ENCODE results near the gene COG8.

The COG8 gene

GRCh38 chr16:69330286-69331109 is 8.9 kb downstream of the COG8 start, which contains the start of gene PDF:
Gene PDF, minus strand, starts transcription at chr16:69330588. Its CDS starts 18 bp downstream, at chr16:69330570.
- ATAC-seq (replicated peaks) (peak; percentile 96), DNase-seq (peak; percentile 81)
- Mint-ChIP-seq H3K27me3 (no peaks in the 10 kb centered on the region), H3K36me3 (peaks cover 27 to 47% of the 10 kb centered on the region in 2 donors), H3K27ac (peak within 1 kb of the TSS; percentile 92), H3K9me3 (no peaks in the 10 kb centered on the region), H3K4me1 (peaks cover 28 to 60% of the 10 kb centered on the region in 2 donors), H3K4me3 (peak within 1 kb of the TSS; percentile 92)

- peak overlapping the region; percentile 92 for H3K27ac Mint-ChIP-seq
These were observed 9.7 kb downstream of the COG8 start for GRCh38 chr16:69329369-69330285.

GRCh38 chr16:69328854-69329316 is 10.5 kb downstream of the COG8 start:
- peak overlapping the region; percentile 88 to 92 for H3K4me3 Mint-ChIP-seq
- no peak for DNase-seq
- no peak for ATAC-seq (replicated peaks)
- no peaks in the 10 kb centered on the region for H3K27me3 Mint-ChIP-seq
- peaks cover 22 to 55% of the 10 kb centered on the region in 2 donors for H3K36me3 Mint-ChIP-seq
- peak overlapping the region; percentile 5 for H3K27ac Mint-ChIP-seq
- no peaks in the 10 kb centered on the region for H3K9me3 Mint-ChIP-seq
- peaks cover 28 to 65% of the 10 kb centered on the region in 2 donors for H3K4me1 Mint-ChIP-seq

More at GRCh38 chr16:69329369-69330285, 9.7 kb downstream of the COG8 start:
- Mint-ChIP-seq H3K4me1 (peaks cover 29 to 66% of the 10 kb centered on the region in 2 donors), H3K27me3 (no peaks in the 10 kb centered on the region), H3K9me3 (no peaks in the 10 kb centered on the region), H3K36me3 (peaks cover 25 to 48% of the 10 kb centered on the region in 2 donors), H3K4me3 (peak overlapping the region; percentile 88 to 92)
- DNase-seq (no peak), ATAC-seq (replicated peaks) (peak; percentile 58 to 61)

- DNase-seq (no peak), ATAC-seq (replicated peaks) (no peak)
- Mint-ChIP-seq H3K27me3 (no peaks in the 10 kb centered on the region), H3K36me3 (peaks cover 26 to 54% of the 10 kb centered on the region in 2 donors), H3K9me3 (no peaks in the 10 kb centered on the region), H3K4me3 (peak overlapping the region; percentile 47 to 58), H3K4me1 (peaks cover 27 to 66% of the 10 kb centered on the region in 2 donors), H3K27ac (peak overlapping the region; percentile 31)
These were observed 11.6 kb downstream of the COG8 start for GRCh38 chr16:69327585-69328310.

- H3K4me3 Mint-ChIP-seq, result peak overlapping the region in 1 of 2 donors; percentile 39
- H3K27ac Mint-ChIP-seq, result peak overlapping the region; percentile 20
- peaks cover 35 to 74% of the 10 kb centered on the region in 2 donors for H3K4me1 Mint-ChIP-seq
- no peaks in the 10 kb centered on the region for H3K9me3 Mint-ChIP-seq
- DNase-seq (no peak), ATAC-seq (replicated peaks) (no peak)
- no peaks in the 10 kb centered on the region for H3K27me3 Mint-ChIP-seq
- H3K36me3 Mint-ChIP-seq, result peaks cover 36 to 57% of the 10 kb centered on the region in 2 donors
These were observed 13.0 kb downstream of the COG8 start for GRCh38 chr16:69326172-69326873.

GRCh38 chr16:69325784-69326171 is 13.6 kb downstream of the COG8 start:
- no peaks in the 10 kb centered on the region for H3K9me3 Mint-ChIP-seq
- H3K27ac Mint-ChIP-seq, result peak overlapping the region; percentile 42
- ATAC-seq (replicated peaks) (no peak), DNase-seq (no peak)
- H3K36me3 Mint-ChIP-seq, result peaks cover 38 to 61% of the 10 kb centered on the region in 2 donors
- H3K4me1 Mint-ChIP-seq, result peaks cover 35 to 69% of the 10 kb centered on the region in 2 donors
- no peaks in the 10 kb centered on the region for H3K27me3 Mint-ChIP-seq
- peak overlapping the region in 1 of 2 donors; percentile 39 for H3K4me3 Mint-ChIP-seq

- no peaks in the 10 kb centered on the region for H3K27me3 Mint-ChIP-seq
- ATAC-seq (replicated peaks), result no peak
- DNase-seq, result no peak
- H3K4me1 Mint-ChIP-seq, result peaks cover 34 to 64% of the 10 kb centered on the region in 2 donors
- peak overlapping the region; percentile 33 for H3K27ac Mint-ChIP-seq
- no peaks in the 10 kb centered on the region for H3K9me3 Mint-ChIP-seq
- no peak overlapping the region for H3K4me3 Mint-ChIP-seq
- peaks cover 39 to 64% of the 10 kb centered on the region in 2 donors for H3K36me3 Mint-ChIP-seq
These were observed 14.6 kb downstream of the COG8 start for GRCh38 chr16:69324585-69325253.

GRCh38 chr16:69324013-69324531 is 15.3 kb downstream of the COG8 start:
- H3K27me3 Mint-ChIP-seq, result no peaks in the 10 kb centered on the region
- ATAC-seq (replicated peaks), result no peak
- peaks cover 43 to 67% of the 10 kb centered on the region in 2 donors for H3K36me3 Mint-ChIP-seq
- H3K4me1 Mint-ChIP-seq, result peaks cover 31 to 62% of the 10 kb centered on the region in 2 donors
- H3K27ac Mint-ChIP-seq, result peak overlapping the region; percentile 57
- H3K4me3 Mint-ChIP-seq, result no peak overlapping the region
- no peaks in the 10 kb centered on the region for H3K9me3 Mint-ChIP-seq
- DNase-seq, result no peak

GRCh38 chr16:69323415-69323814 is 15.9 kb downstream of the COG8 start:
- Mint-ChIP-seq H3K4me1 (peaks cover 24 to 55% of the 10 kb centered on the region in 2 donors), H3K27ac (peak overlapping the region; percentile 51), H3K36me3 (peaks cover 42 to 68% of the 10 kb centered on the region in 2 donors), H3K4me3 (no peak overlapping the region), H3K27me3 (no peaks in the 10 kb centered on the region), H3K9me3 (no peaks in the 10 kb centered on the region)
- ATAC-seq (replicated peaks) (no peak), DNase-seq (no peak)

- H3K36me3 Mint-ChIP-seq, result peaks cover 42 to 67% of the 10 kb centered on the region in 2 donors
- ATAC-seq (replicated peaks) (no peak), DNase-seq (no peak)
- H3K27me3 Mint-ChIP-seq, result no peaks in the 10 kb centered on the region
- H3K4me3 Mint-ChIP-seq, result no peak overlapping the region
- no peaks in the 10 kb centered on the region for H3K9me3 Mint-ChIP-seq
- peak overlapping the region; percentile 76 for H3K27ac Mint-ChIP-seq
- peaks cover 22 to 50% of the 10 kb centered on the region in 2 donors for H3K4me1 Mint-ChIP-seq
These were observed 17.0 kb downstream of the COG8 start for GRCh38 chr16:69322343-69322742.

- H3K36me3 Mint-ChIP-seq, result peaks cover 48 to 69% of the 10 kb centered on the region in 2 donors
- no peak overlapping the region for H3K4me3 Mint-ChIP-seq
These were observed 18.3 kb downstream of the COG8 start for GRCh38 chr16:69321080-69321479.

GRCh38 chr16:69320740-69321073 is 18.7 kb downstream of the COG8 start:
- Mint-ChIP-seq H3K4me1 (peaks cover 19 to 44% of the 10 kb centered on the region in 2 donors), H3K27ac (no peak overlapping the region), H3K9me3 (no peaks in the 10 kb centered on the region), H3K4me3 (no peak overlapping the region), H3K27me3 (no peaks in the 10 kb centered on the region), H3K36me3 (peaks cover 48 to 69% of the 10 kb centered on the region in 2 donors)
- ATAC-seq (replicated peaks), result no peak
- no peak for DNase-seq

More at GRCh38 chr16:69321080-69321479, 18.3 kb downstream of the COG8 start:
- Mint-ChIP-seq H3K27me3 (no peaks in the 10 kb centered on the region), H3K9me3 (no peaks in the 10 kb centered on the region), H3K4me1 (peaks cover 22 to 45% of the 10 kb centered on the region in 2 donors), H3K27ac (no peak overlapping the region)
- DNase-seq (no peak), ATAC-seq (replicated peaks) (no peak)

Measured in stimulated activated naive B cell treated with anti-CD40 and anti-IgM and Interleukin-4, amounts not matched to agents 10 μg/mL and 1 μg/mL and 100 μg/mL, for 72 hours (primary cell).